ENCODE results near the gene ADGRV1.

DNA sequence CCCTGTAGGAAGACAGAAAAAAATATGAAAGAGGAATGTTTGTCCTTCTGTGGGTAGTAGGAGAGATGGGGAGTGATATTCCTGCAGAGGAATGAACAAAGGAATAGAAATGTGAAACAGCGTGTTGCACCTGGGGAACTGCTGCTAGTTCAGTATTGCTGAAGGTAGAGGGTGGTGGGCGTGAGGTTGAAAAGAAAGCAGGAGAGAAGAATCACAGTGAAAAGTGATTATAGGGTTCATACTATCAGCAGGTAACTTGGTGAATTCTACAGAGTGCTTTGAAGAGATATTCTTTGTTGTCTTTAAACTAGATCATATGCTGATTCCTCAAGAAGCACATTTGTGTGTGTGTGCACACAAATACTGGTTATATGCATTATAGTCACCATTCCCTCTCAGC lies 95.6 kb downstream of the ADGRV1 start:
- TF ChIP-seq ZNF274 (IDR thresholded peaks at IDR 0.05; ENCODE audit: low read depth, low read length) (no peak), SUZ12 (IDR thresholded peaks at IDR 0.05; ENCODE audit: extremely low read depth, insufficient read depth, insufficient read length) (no peak), YY1 (IDR thresholded peaks at IDR 0.05; ENCODE audit: insufficient read depth, insufficient read length) (no peak)
